Caco-2 (cell line): Measurements from ENCODE around the gene ECPAS. TPM values are rescaled to one million over a fixed set of nuclear protein-coding genes. Genes with fewer than 3 reads are reported as not detected.

Experiments used
- BruUV-seq: library from RNA; stranded (reverse); fragments of 400-500 nt; replicated peaks from 2 replicates; lab custom pipeline; 2021; lab: Mats Ljungman, UMichigan
- CTCF ChIA-PET: fragments of 300-600 bp; sonication (Branson Sonifier 250); formaldehyde crosslinking; loops from one replicate; lab custom pipeline; 2022; ENCODE audit warnings: antibody characterized with exemption; lab: Charles Lee
- POLR2A ChIA-PET: fragments of 300-600 bp; sonication (Branson Sonifier 250); formaldehyde crosslinking; loops from one replicate; lab custom pipeline; 2022; ENCODE audit warnings: antibody characterized with exemption; lab: Charles Lee
- DNase-seq, 2 experiments: peaks; one replicate each; pipeline versions ENCODE4 v3.0.0 to v3.0.0-alpha.2; 2020 to 2022
- H3K27me3 ChIP-seq: replicated peaks from 2 replicates; pipeline ENCODE4 v1.6.0; 2011; ENCODE audit warnings: low read length; ENCODE audit not compliant: control insufficient read depth, insufficient read depth
- H3K36me3 ChIP-seq: 2 replicates; pipeline ENCODE4 v1.5.1; 2011; ENCODE audit warnings: low read length; ENCODE audit not compliant: control insufficient read depth, insufficient read depth
- H3K4me1 ChIP-seq: fragments of 250-450 bp; sonication (Bioruptor Pico); 2 replicates; pipeline ENCODE4 v1.5.1; 2020; ENCODE audit warnings: mild to moderate bottlenecking
- H3K4me3 ChIP-seq: 2 replicates; pipeline ENCODE4 v1.5.1; 2011; ENCODE audit warnings: low read depth, mild to moderate bottlenecking, control low read depth, low read length
- H3K9me3 ChIP-seq: fragments of 250-450 bp; sonication (Bioruptor Pico); 2 replicates; pipeline ENCODE4 v1.5.1; 2020; ENCODE audit warnings: mild to moderate bottlenecking, moderate library complexity
- H3K27ac Mint-ChIP-seq: one replicate; pipeline ENCODE4 v1.8.0; 2022; ENCODE audit warnings: mixed read lengths; ENCODE audit not compliant: unreplicated experiment
- H3K27me3 Mint-ChIP-seq: one replicate; pipeline ENCODE4 v1.8.0; 2022; ENCODE audit warnings: mixed read lengths; ENCODE audit not compliant: insufficient read depth, unreplicated experiment
- H3K36me3 Mint-ChIP-seq: one replicate; pipeline ENCODE4 v1.8.0; 2022; ENCODE audit warnings: mild to moderate bottlenecking, mixed read lengths; ENCODE audit not compliant: insufficient read depth, unreplicated experiment
- H3K4me1 Mint-ChIP-seq: one replicate; pipeline ENCODE4 v1.8.0; 2022; ENCODE audit warnings: low read depth, mixed read lengths; ENCODE audit not compliant: unreplicated experiment
- H3K4me3 Mint-ChIP-seq: one replicate; pipeline ENCODE4 v1.8.0; 2022; ENCODE audit warnings: mild to moderate bottlenecking, moderate library complexity, mixed read lengths; ENCODE audit not compliant: unreplicated experiment
- H3K9me3 Mint-ChIP-seq: one replicate; pipeline ENCODE4 v1.8.0; 2022; ENCODE audit warnings: mixed read lengths; ENCODE audit not compliant: unreplicated experiment
- CTCF ChIP-seq, 2 experiments: fragments of 200-600 bp in 1 of 2; IDR thresholded peaks; 1 replicate in 1 of 2; 2 replicates in 1 of 2; pipeline versions ENCODE4 v1.5.1 to v1.8.0; 2011 to 2022; ENCODE audit warnings: antibody characterized with exemption in 1 of 2, control low read depth in 1 of 2, inconsistent platforms in 1 of 2, low read depth in 1 of 2, low read length in 1 of 2, mild to moderate bottlenecking in 1 of 2, moderate library complexity in 1 of 2; ENCODE audit not compliant: insufficient read depth in 1 of 2, severe bottlenecking in 1 of 2, unreplicated experiment in 1 of 2
- intact Hi-C: fragments of 100-400 bp; cut with micrococcal nuclease; formaldehyde crosslinking; loops from one replicate; pipeline ENCODE4 v1.10.0; 2022; ENCODE audit not compliant: unreplicated experiment
- total RNA-seq: library from RNA; stranded (reverse); gene quantifications from 2 replicates; pipeline ENCODE4 v1.2.3, GENCODE V29; 2022

ECPAS gene
- total RNA-seq, 1 experiment from 2014 or later: 77.0 TPM

DNA sequence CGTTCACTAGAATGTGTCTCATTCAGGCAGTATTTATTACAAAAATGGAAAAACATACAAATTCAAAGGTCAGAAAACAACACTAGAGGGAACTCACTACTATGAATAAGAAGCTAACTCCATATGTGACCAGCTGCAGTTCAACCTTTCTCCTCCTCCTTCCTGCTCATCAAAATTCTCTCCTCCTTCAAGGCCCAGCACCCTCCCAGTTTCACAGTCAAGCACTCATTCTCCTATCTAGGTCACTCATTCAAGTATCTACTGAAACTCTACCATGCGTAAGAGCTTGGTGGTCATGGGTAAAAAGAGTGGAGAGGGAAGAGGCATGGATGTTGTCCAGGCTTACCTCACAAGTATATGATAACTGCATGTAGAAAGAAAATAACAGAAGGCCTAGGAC is 27.7 kb downstream of the ECPAS start:
- Mint-ChIP-seq H3K4me3 (no peak overlapping the region), H3K27ac (no peak overlapping the region), H3K4me1 (peaks cover 15% of the 10 kb centered on the region), H3K36me3 (peaks cover under 1% of the 10 kb centered on the region), H3K27me3 (no peaks in the 10 kb centered on the region), H3K9me3 (no peaks in the 10 kb centered on the region)
- H3K36me3 ChIP-seq: no peaks in the 10 kb centered on the region
- no peak for DNase-seq
- intact Hi-C loops: no loop called here
- CTCF ChIA-PET: no interaction called here
- H3K4me3 ChIP-seq: no peak overlapping the region
- TF ChIP-seq CTCF (IDR thresholded peaks at IDR 0.05; ENCODE audit: insufficient read depth in 1 of 2, low read depth in 1 of 2, low read length in 1 of 2, severe bottlenecking in 1 of 2, unreplicated experiment in 1 of 2): no peak
- no peaks in the 10 kb centered on the region for H3K27me3 ChIP-seq
- peaks cover 40% of the 10 kb centered on the region for H3K4me1 ChIP-seq
- H3K9me3 ChIP-seq: peaks cover under 1% of the 10 kb centered on the region
- BruUV-seq: no TSS peak
- POLR2A ChIA-PET: no interaction called here

DNA sequence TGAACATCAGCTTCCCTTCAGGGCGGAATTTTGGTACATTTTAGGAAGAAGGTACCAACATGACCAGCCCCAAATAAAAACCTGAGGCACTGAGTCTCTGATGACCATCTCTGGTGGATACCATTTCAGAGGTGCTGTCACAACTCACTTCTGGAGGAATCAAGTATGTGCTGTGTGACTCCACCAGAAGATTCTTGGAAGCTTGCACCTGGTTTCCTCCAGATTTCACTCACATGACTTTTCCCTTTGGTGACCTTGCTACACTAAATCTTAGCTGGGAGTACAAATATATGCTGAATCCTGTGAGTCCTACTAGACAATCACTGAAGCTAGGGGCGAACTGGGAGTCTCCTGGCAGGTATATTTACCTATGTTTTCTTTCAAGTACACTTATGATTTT is 28.5 kb downstream of the ECPAS start:
- H3K27me3 Mint-ChIP-seq: no peaks in the 10 kb centered on the region
- H3K4me3 Mint-ChIP-seq: no peak overlapping the region
- no TSS peak for BruUV-seq
- H3K27ac Mint-ChIP-seq: no peak overlapping the region
- no peaks in the 10 kb centered on the region for H3K9me3 ChIP-seq
- H3K4me3 ChIP-seq: no peak overlapping the region
- peaks cover 49% of the 10 kb centered on the region for H3K4me1 ChIP-seq
- intact Hi-C loops: no loop called here
- no peak for DNase-seq
- CTCF ChIA-PET: no interaction called here
- no peak for TF ChIP-seq CTCF (IDR thresholded peaks at IDR 0.05; ENCODE audit: insufficient read depth in 1 of 2, low read depth in 1 of 2, low read length in 1 of 2, severe bottlenecking in 1 of 2, unreplicated experiment in 1 of 2)
- H3K4me1 Mint-ChIP-seq: peaks cover 15% of the 10 kb centered on the region
- peaks cover 2% of the 10 kb centered on the region for H3K36me3 Mint-ChIP-seq
- no peaks in the 10 kb centered on the region for H3K36me3 ChIP-seq
- H3K9me3 Mint-ChIP-seq: no peaks in the 10 kb centered on the region
- POLR2A ChIA-PET: no interaction called here
- no peaks in the 10 kb centered on the region for H3K27me3 ChIP-seq

- Mint-ChIP-seq H3K4me1 (peaks cover 23% of the 10 kb centered on the region), H3K9me3 (no peaks in the 10 kb centered on the region), H3K27me3 (no peaks in the 10 kb centered on the region), H3K36me3 (peaks cover 6% of the 10 kb centered on the region), H3K27ac (peak overlapping the region; percentile 15), H3K4me3 (no peak overlapping the region)
- DNase-seq: no peak
- Histone ChIP-seq H3K4me1 (peaks cover 58% of the 10 kb centered on the region), H3K27me3 (no peaks in the 10 kb centered on the region), H3K36me3 (no peaks in the 10 kb centered on the region), H3K9me3 (no peaks in the 10 kb centered on the region), H3K4me3 (no peak overlapping the region)
- BruUV-seq: no TSS peak
- no peak for TF ChIP-seq CTCF (IDR thresholded peaks at IDR 0.05; ENCODE audit: insufficient read depth in 1 of 2, low read depth in 1 of 2, low read length in 1 of 2, severe bottlenecking in 1 of 2, unreplicated experiment in 1 of 2)
- intact Hi-C loops: no loop called here
- CTCF ChIA-PET: no interaction called here
- POLR2A ChIA-PET: no interaction called here
These were observed 29.4 kb downstream of the ECPAS start for GRCh38 chr9:111454751-111455150.
